Chondrocyte (in vitro differentiated cells): ENCODE measurements around the gene UROD. TPM values are rescaled to one million over a fixed set of nuclear protein-coding genes. Genes with fewer than 3 reads are reported as not detected.

Experiments
- DNase-seq: peaks from one replicate; pipeline ENCODE4 v3.0.0; 2021; ENCODE audit warnings: mixed read lengths, low spot score
- H3K27ac Mint-ChIP-seq: one replicate; pipeline ENCODE4 v1.8.0; 2021; ENCODE audit warnings: mild to moderate bottlenecking, moderate library complexity, mixed read lengths; ENCODE audit not compliant: unreplicated experiment
- H3K27me3 Mint-ChIP-seq: 2 replicates; pipeline ENCODE4 v1.8.0; 2021; ENCODE audit warnings: low read depth, mixed read lengths
- H3K36me3 Mint-ChIP-seq: 2 replicates; pipeline ENCODE4 v1.8.0; 2021; ENCODE audit warnings: low read depth, mixed read lengths
- H3K4me1 Mint-ChIP-seq: 2 replicates; pipeline ENCODE4 v1.8.0; 2021; ENCODE audit warnings: low read depth, mild to moderate bottlenecking, mixed read lengths
- H3K4me3 Mint-ChIP-seq: one replicate; pipeline ENCODE4 v1.8.0; 2021; ENCODE audit warnings: mild to moderate bottlenecking, moderate library complexity, mixed read lengths; ENCODE audit not compliant: unreplicated experiment
- H3K9me3 Mint-ChIP-seq: 2 replicates; pipeline ENCODE4 v1.8.0; 2021; ENCODE audit warnings: low read depth, mixed read lengths
- CTCF ChIP-seq: fragments of 200-600 bp; sonication (generic); IDR thresholded peaks from 2 replicates; pipeline ENCODE4 v1.5.0; 2021; ENCODE audit warnings: antibody characterized with exemption, mild to moderate bottlenecking, moderate library complexity
- total RNA-seq: library from RNA; stranded (reverse); gene quantifications from 3 replicates; pipeline ENCODE4 v1.2.1, GENCODE V29; 2021

Gene UROD
- total RNA-seq, 1 donor from 2014 or later, result 99.7 TPM

- no peak for TF ChIP-seq CTCF
- Mint-ChIP-seq H3K4me1 (no peaks in the 10 kb centered on the region), H3K27ac (no peak overlapping the region), H3K9me3 (no peaks in the 10 kb centered on the region), H3K27me3 (no peaks in the 10 kb centered on the region), H3K4me3 (no peak overlapping the region), H3K36me3 (peaks cover 44% of the 10 kb centered on the region)
- no peak for DNase-seq
Observed at GRCh38 chr1:45003741-45004140, 8.3 kb upstream of the UROD start.

- H3K27me3 Mint-ChIP-seq, result no peaks in the 10 kb centered on the region
- no peaks in the 10 kb centered on the region for H3K9me3 Mint-ChIP-seq
- no peak overlapping the region for H3K27ac Mint-ChIP-seq
- no peak overlapping the region for H3K4me3 Mint-ChIP-seq
- no peak for TF ChIP-seq CTCF
- peaks cover 5% of the 10 kb centered on the region for H3K4me1 Mint-ChIP-seq
- peaks cover 49% of the 10 kb centered on the region for H3K36me3 Mint-ChIP-seq
- no peak for DNase-seq
Observed at GRCh38 chr1:45004281-45004920, 7.7 kb upstream of the UROD start.

DNA sequence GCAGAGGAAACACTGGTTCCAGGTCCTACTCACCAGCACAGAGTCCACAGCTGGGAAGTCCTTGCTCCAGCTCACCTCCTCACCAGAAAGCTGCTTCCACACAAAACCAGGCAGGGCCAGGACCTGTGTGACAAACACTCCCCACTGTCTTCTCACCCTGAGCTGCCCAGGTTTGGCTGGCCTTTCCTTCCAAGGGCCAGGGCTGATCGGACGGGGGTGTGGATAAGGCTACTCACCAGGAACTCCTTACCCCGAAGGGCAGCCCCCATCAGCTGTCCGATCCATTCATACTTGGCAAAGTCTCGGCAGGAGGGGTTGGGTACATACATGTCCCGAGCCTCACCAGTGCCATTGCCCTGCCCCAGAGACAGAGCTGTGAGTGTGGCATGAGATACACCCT, 6.3 kb upstream of the UROD start:
- no peak overlapping the region for H3K27ac Mint-ChIP-seq
- no peaks in the 10 kb centered on the region for H3K27me3 Mint-ChIP-seq
- H3K4me3 Mint-ChIP-seq, result no peak overlapping the region
- H3K36me3 Mint-ChIP-seq, result peaks cover 49% of the 10 kb centered on the region
- no peak for TF ChIP-seq CTCF
- peaks cover 15% of the 10 kb centered on the region for H3K4me1 Mint-ChIP-seq
- DNase-seq, result no peak
- no peaks in the 10 kb centered on the region for H3K9me3 Mint-ChIP-seq

DNA sequence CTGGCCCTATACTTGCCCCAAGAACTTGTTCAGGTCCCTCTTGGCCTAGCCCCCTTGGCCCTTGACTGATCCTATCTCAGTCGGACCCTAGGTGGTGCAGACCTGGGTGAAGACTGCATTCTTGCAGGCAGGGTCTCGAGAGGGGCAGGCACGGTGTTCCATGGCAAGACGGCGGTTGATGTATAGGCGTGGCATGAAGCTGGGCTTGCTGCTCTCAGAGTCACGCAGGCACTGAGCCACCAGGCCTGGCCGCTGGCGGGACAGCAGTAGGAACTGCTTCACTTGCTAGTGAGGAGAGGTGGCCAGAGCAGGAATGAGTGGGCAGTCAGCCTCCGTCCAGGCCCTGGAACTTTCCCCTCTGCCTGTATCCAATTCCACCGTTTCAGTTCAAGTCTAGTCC, 4.7 kb upstream of the UROD start:
- DNase-seq, result no peak
- Mint-ChIP-seq H3K36me3 (peaks cover 46% of the 10 kb centered on the region), H3K4me1 (peaks cover 24% of the 10 kb centered on the region), H3K27ac (no peak overlapping the region), H3K9me3 (no peaks in the 10 kb centered on the region), H3K27me3 (no peaks in the 10 kb centered on the region), H3K4me3 (no peak overlapping the region)
- TF ChIP-seq CTCF, result no peak

DNA sequence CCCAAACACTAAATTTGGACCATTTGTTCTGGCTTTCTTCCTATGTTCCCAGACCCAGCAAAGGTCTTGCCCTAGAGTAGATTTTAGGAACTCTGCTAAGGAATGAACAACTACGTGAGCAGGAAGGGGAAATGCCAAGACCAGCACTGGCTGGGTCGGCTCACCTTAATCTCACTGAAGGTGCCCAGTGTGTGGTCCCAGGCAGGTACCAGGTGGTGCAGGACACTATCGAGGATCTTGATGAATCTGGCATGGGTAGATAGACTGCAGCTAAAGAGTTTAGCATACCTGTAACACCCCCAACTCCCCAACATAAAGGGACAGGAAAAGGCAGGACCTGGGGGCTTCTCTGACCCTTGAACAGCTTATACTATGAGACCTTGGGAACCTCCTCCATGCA, 4.0 kb upstream of the UROD start:
- Mint-ChIP-seq H3K27ac (no peak overlapping the region), H3K4me3 (no peak overlapping the region), H3K27me3 (no peaks in the 10 kb centered on the region), H3K9me3 (no peaks in the 10 kb centered on the region), H3K36me3 (peaks cover 39% of the 10 kb centered on the region), H3K4me1 (peaks cover 32% of the 10 kb centered on the region)
- no peak for DNase-seq
- TF ChIP-seq CTCF, result no peak
